DND-41 (cell line): Measurements from ENCODE around the gene SLC26A6.

ENCODE experiments used
- ATAC-seq: fragments of 200-7000 bp; cut with Tn5 transposase; 3 replicates; pipeline ENCODE4 v1.9.1; 2021; ENCODE audit warnings: low read depth; ENCODE audit not compliant: insufficient read depth
- DNase-seq: peaks from one replicate; pipeline ENCODE4 v3.0.0-alpha.2; 2020
- H2AFZ ChIP-seq: 2 replicates; pipeline ENCODE4 v1.6.0; 2012; ENCODE audit warnings: low read depth, low read length
- H3K27ac ChIP-seq: 2 replicates; pipeline ENCODE4 v1.5.1; 2012; ENCODE audit warnings: low read length, inconsistent platforms
- H3K27me3 ChIP-seq: fragments of 200-600 bp; sonication (generic); 2 replicates; pipeline ENCODE4 v1.6.0; 2012; ENCODE audit warnings: low read length, mild to moderate bottlenecking, inconsistent platforms; ENCODE audit not compliant: insufficient read depth, poor library complexity
- H3K36me3 ChIP-seq: 2 replicates; pipeline ENCODE4 v1.5.1; 2012; ENCODE audit warnings: low read length, inconsistent platforms; ENCODE audit not compliant: insufficient read depth
- H3K4me1 ChIP-seq: 2 replicates; pipeline ENCODE4 v1.5.1; 2012; ENCODE audit warnings: mild to moderate bottlenecking, low read length; ENCODE audit not compliant: insufficient read depth
- H3K4me2 ChIP-seq: 2 replicates; pipeline ENCODE4 v1.6.0; 2012; ENCODE audit warnings: mild to moderate bottlenecking, moderate library complexity, low read length, inconsistent platforms; ENCODE audit not compliant: insufficient read depth
- H3K4me3 ChIP-seq, 2 experiments: fragments of 200-600 bp in 1 of 2; shearing (Covaris generic) in 1 of 2; 2 replicates each; pipeline ENCODE4 v1.5.1; 2012 to 2016; ENCODE audit warnings: inconsistent platforms in 2 of 2, low read length in 2 of 2, mild to moderate bottlenecking in 2 of 2, low read depth in 1 of 2, moderate library complexity in 1 of 2
- H3K79me2 ChIP-seq: 2 replicates; pipeline ENCODE4 v1.6.0; 2012; ENCODE audit warnings: low read length, inconsistent platforms; ENCODE audit not compliant: insufficient read depth
- H3K9ac ChIP-seq: 2 replicates; pipeline ENCODE4 v1.6.0; 2012; ENCODE audit warnings: low read depth, mild to moderate bottlenecking, inconsistent platforms, low read length, moderate library complexity
- H3K9me3 ChIP-seq: 2 replicates; pipeline ENCODE4 v1.5.1; 2012; ENCODE audit warnings: low read length, moderate library complexity, mild to moderate bottlenecking, inconsistent platforms; ENCODE audit not compliant: insufficient read depth, severe bottlenecking
- H4K20me1 ChIP-seq: 2 replicates; pipeline ENCODE4 v1.6.0; 2012; ENCODE audit warnings: low read length; ENCODE audit not compliant: insufficient read depth
- EZH2 ChIP-seq: IDR thresholded peaks from 3 replicates; pipeline ENCODE4 v1.6.1; 2012; ENCODE audit warnings: borderline replicate concordance, low read depth, mild to moderate bottlenecking, moderate library complexity, low read length, inconsistent platforms; ENCODE audit not compliant: severe bottlenecking
- TF ChIP-seq, protein P1 (sequence below): IDR thresholded peaks from 2 replicates; pipeline ENCODE4 v1.5.1; 2012; ENCODE audit warnings: borderline replicate concordance, low read length, moderate library complexity, mild to moderate bottlenecking; ENCODE audit not compliant: poor library complexity, severe bottlenecking; ENCODE audit errors: extremely low read depth

Gene SLC26A6

DNA sequence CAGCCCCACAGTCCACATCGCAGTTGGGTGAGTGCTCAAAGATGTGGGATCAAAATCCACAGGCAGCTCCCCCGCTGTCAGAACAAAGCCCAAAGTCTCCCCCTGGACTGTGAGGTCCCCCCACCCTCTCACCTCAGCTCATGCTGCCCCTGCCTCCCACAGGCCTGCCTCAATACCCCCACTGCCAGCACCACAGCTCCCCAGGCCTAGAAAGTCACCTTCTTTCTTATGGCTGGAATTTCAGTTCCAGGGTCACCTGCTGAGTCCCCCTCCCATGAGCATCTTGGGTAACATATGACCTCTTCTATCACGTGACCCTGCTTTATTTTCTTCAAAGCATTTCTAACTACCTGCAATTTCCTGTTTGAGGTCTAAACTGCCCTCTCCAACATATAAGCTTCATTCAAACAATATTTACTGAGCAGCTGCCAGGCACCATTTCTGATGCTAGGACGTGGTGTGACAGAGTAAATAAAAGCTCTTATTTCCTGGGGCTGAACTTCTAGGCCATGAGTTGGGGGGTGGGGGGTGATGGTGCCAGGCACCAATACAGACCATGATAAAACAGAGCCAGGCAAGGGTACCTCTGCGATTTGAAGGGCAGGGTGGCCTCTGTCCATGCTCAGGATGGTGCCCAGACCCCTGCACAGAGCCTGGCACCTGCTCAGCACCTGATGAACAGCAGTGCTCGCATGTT, 11.3 kb downstream of the SLC26A6 start:
- H3K27me3 ChIP-seq, result no peaks in the 10 kb centered on the region
- no peaks in the 10 kb centered on the region for H4K20me1 ChIP-seq
- H3K79me2 ChIP-seq, result no peaks in the 10 kb centered on the region
- H3K4me2 ChIP-seq, result no peak overlapping the region
- H3K4me1 ChIP-seq, result peaks cover 8% of the 10 kb centered on the region; the same call in 1 of the 2 replicates
- no peak overlapping the region for H3K9ac ChIP-seq
- peak overlapping the region; percentile 59 for H3K27ac ChIP-seq
- H3K4me3 ChIP-seq, result no peak overlapping the region
- no peaks in the 10 kb centered on the region for H3K9me3 ChIP-seq
- peak; percentile 52; the same call in 2 of the 3 replicates for ATAC-seq
- TF ChIP-seq EZH2, result no peak
- TF ChIP-seq, protein P1, sequence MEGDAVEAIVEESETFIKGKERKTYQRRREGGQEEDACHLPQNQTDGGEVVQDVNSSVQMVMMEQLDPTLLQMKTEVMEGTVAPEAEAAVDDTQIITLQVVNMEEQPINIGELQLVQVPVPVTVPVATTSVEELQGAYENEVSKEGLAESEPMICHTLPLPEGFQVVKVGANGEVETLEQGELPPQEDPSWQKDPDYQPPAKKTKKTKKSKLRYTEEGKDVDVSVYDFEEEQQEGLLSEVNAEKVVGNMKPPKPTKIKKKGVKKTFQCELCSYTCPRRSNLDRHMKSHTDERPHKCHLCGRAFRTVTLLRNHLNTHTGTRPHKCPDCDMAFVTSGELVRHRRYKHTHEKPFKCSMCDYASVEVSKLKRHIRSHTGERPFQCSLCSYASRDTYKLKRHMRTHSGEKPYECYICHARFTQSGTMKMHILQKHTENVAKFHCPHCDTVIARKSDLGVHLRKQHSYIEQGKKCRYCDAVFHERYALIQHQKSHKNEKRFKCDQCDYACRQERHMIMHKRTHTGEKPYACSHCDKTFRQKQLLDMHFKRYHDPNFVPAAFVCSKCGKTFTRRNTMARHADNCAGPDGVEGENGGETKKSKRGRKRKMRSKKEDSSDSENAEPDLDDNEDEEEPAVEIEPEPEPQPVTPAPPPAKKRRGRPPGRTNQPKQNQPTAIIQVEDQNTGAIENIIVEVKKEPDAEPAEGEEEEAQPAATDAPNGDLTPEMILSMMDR, result no peak
- H3K36me3 ChIP-seq, result peaks cover 49% of the 10 kb centered on the region
- DNase-seq, result no peak
- H2AFZ ChIP-seq, result no peak overlapping the region

DNA sequence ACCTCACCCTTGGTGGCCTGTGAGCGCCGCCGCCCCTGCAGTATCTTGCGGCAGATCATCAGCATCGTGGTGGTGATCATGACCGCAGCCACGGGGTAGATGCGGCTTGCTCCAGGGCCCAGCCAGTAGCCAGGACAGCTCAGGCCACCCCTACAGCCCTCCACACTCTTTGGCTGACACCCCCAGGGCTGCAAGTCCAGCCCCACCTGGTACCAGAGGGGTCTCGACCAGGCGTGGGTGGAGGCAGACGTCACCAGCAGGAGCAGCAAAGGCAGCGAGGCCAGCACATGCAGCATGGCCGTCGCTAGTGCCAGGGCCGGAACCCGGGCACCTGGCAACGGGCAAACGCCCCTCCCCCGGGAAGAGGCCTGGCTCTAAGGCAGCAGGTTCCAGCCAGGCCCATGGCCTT, 13.8 kb downstream of the SLC26A6 start, which contains the start of gene TMEM89:
TSS of gene TMEM89 (minus strand) at position 309 of the 409 bp plus-strand sequence. CDS start at position 296, 13 bp downstream.
- 0 out of 2 replicates have a peak, but pooled peaks cover 5% of the 10 kb centered on the region for H3K79me2 ChIP-seq
- H2AFZ ChIP-seq, result no peak within 1 kb of the TSS
- no peak within 1 kb of the TSS for H3K4me2 ChIP-seq
- no peaks in the 10 kb centered on the region for H4K20me1 ChIP-seq
- ATAC-seq (no peak), DNase-seq (no peak)
- H3K36me3 ChIP-seq, result peaks cover 46% of the 10 kb centered on the region
- H3K4me1 ChIP-seq, result peaks cover 8% of the 10 kb centered on the region; the same call in 1 of the 2 replicates
- no peak within 1 kb of the TSS for H3K4me3 ChIP-seq
- TF ChIP-seq EZH2, result no peak
- TF ChIP-seq, protein P1, result no peak
- H3K9me3 ChIP-seq, result peaks cover 16% of the 10 kb centered on the region
- no peaks in the 10 kb centered on the region for H3K27me3 ChIP-seq
- no peak within 1 kb of the TSS for H3K27ac ChIP-seq
- no peak within 1 kb of the TSS for H3K9ac ChIP-seq

DNA sequence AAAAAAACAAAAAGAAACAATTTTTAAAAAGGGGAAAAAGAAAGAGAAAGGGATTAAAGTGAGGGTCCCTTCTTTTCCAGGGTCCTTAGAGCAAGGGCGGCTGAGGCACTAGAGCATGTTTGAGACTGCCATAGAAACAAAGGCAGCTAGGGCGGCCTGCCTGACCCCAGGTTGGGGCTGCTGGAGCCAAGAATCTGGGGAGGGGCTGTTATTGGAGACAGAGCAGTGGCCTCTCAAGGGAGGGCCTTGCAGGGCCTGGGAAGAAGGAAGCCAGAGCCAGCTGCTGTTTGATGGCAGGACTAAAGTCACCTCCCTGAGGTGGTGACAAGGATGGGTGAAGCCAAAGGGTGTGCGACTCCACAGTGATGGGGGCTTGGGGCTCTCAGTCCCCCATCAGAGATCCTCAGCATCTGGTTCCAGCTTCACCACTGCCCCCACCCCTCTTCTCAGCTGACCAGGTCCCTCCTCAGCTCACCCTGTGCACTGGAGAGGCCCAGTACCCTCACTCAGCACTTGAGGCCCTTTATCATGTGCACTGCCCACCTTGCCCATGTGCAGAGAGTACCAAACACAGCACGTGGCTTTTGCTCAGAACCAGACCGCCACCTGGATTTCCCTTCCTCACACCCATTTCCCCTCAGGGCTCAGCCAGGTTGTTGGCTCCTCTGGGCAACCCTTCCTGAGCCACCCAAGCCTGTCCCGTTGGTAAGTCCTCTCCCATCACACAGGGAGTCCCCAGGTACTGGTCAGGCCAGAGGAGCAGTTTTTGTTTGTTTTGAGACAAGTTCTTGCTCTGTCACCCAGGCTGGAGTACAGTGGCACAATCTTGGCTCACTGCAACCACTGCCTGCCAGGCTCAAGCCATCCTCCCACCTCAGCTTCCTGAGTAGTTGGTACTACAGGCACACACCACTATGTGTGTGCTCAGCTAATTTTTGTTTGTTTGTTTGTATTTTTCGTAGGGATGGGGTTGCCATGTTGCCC, 15.4 kb downstream of the SLC26A6 start:
- Histone ChIP-seq H3K36me3 (peaks cover 34% of the 10 kb centered on the region), H3K27ac (no peak overlapping the region; the same call in 1 of the 2 replicates), H2AFZ (no peak overlapping the region), H3K9me3 (peaks cover 16% of the 10 kb centered on the region), H3K79me2 (0 out of 2 replicates have a peak, but pooled peaks cover 5% of the 10 kb centered on the region), H3K9ac (no peak overlapping the region), H3K4me3 (no peak overlapping the region), H3K4me2 (no peak overlapping the region), H4K20me1 (no peaks in the 10 kb centered on the region), H3K27me3 (no peaks in the 10 kb centered on the region), H3K4me1 (peaks cover 8% of the 10 kb centered on the region; the same call in 1 of the 2 replicates)
- DNase-seq (no peak), ATAC-seq (no peak)
- TF ChIP-seq, protein P1, result no peak
